Central memory CD4-positive, alpha-beta T cell (primary cell): ENCODE measurements around the gene SVBP.
"Not testable (repeated sequence)": the region's sequence is repeated elsewhere in the genome, so short reads cannot be mapped to it uniquely, and the experiment has no call there.

Source experiments
- DNase-seq: peaks from one replicate; pipeline ENCODE4 v3.0.0; 2022

SVBP gene

GRCh38 chr1:42841010-42841409, 23.8 kb upstream of the SVBP start:
- DNase-seq: no peak

GRCh38 chr1:42838482-42839190, 21.4 kb upstream of the SVBP start:
- DNase-seq: no peak

GRCh38 chr1:42837709-42838108, 20.5 kb upstream of the SVBP start:
- DNase-seq: no peak

GRCh38 chr1:42835422-42835821, 18.2 kb upstream of the SVBP start:
- no peak for DNase-seq

- DNase-seq: no peak
Measured at GRCh38 chr1:42834803-42835202, 17.6 kb upstream of the SVBP start.

- no peak for DNase-seq
Measured at GRCh38 chr1:42833981-42834380, 16.8 kb upstream of the SVBP start.

- no peak for DNase-seq
Measured at GRCh38 chr1:42832641-42833240, 15.5 kb upstream of the SVBP start.

- no peak for DNase-seq
Measured at GRCh38 chr1:42831273-42831672, 14.1 kb upstream of the SVBP start.

- DNase-seq: no peak
Measured at GRCh38 chr1:42830631-42831030, 13.4 kb upstream of the SVBP start.

- no peak for DNase-seq
Measured at GRCh38 chr1:42825036-42825851, 8.0 kb upstream of the SVBP start.

GRCh38 chr1:42824481-42825035, 7.4 kb upstream of the SVBP start:
- no peak for DNase-seq

GRCh38 chr1:42822800-42823392, 5.7 kb upstream of the SVBP start:
- no peak for DNase-seq

GRCh38 chr1:42821690-42822089, 4.5 kb upstream of the SVBP start:
- DNase-seq: no peak

GRCh38 chr1:42820813-42821212, 3.6 kb upstream of the SVBP start:
- no peak for DNase-seq

- DNase-seq: no peak
Measured at GRCh38 chr1:42817976-42818375, 779 bp upstream of the SVBP start.

GRCh38 chr1:42817440-42817767, 207 bp upstream of the SVBP start:
- DNase-seq: no peak

GRCh38 chr1:42815941-42816584, 1.1 kb downstream of the SVBP start:
- peak; percentile 1 for DNase-seq

- not testable (repeated sequence) for DNase-seq
Measured at GRCh38 chr1:42814815-42815214, 2.4 kb downstream of the SVBP start.

- no peak for DNase-seq
Measured at GRCh38 chr1:42807056-42807668, 10.0 kb downstream of the SVBP start.

GRCh38 chr1:42806593-42806992, 10.6 kb downstream of the SVBP start:
- no peak for DNase-seq

- DNase-seq: no peak
Measured at GRCh38 chr1:42806171-42806570, 11.0 kb downstream of the SVBP start.

GRCh38 chr1:42801832-42802473, 15.2 kb downstream of the SVBP start:
- no peak for DNase-seq
